ENCODE measurements around the gene EMILIN1.

DNA sequence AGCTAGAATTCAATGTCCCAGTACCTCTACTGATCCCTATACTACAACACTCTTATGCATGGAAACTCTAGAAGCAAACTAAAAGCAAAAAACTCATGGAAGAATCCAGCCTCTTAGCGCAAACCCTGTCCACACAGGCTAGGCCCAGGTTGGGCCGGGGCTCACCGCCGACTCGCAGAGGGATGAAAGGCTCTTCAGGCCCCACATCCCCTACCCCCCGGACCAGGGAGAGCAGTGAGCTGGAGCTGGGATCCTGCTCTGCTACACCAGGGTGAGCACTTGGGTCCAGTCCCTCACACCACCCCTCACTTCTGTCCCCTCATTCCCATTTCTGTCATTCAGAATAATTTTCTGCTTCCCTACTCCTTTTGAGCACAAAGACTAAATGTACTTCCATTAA lies 9.0 kb upstream of the EMILIN1 start:
- TF ChIP-seq, protein P1, sequence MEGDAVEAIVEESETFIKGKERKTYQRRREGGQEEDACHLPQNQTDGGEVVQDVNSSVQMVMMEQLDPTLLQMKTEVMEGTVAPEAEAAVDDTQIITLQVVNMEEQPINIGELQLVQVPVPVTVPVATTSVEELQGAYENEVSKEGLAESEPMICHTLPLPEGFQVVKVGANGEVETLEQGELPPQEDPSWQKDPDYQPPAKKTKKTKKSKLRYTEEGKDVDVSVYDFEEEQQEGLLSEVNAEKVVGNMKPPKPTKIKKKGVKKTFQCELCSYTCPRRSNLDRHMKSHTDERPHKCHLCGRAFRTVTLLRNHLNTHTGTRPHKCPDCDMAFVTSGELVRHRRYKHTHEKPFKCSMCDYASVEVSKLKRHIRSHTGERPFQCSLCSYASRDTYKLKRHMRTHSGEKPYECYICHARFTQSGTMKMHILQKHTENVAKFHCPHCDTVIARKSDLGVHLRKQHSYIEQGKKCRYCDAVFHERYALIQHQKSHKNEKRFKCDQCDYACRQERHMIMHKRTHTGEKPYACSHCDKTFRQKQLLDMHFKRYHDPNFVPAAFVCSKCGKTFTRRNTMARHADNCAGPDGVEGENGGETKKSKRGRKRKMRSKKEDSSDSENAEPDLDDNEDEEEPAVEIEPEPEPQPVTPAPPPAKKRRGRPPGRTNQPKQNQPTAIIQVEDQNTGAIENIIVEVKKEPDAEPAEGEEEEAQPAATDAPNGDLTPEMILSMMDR (IDR thresholded peaks at IDR 0.05) = no peak
- no peak for TF ChIP-seq POLR2A (IDR thresholded peaks at IDR 0.05)
